GM19455 (cell line): ENCODE data around the gene CDC42EP5.

Experiments
- ATAC-seq: cut with Tn5 transposase; IDR thresholded peaks from one replicate; pipeline ENCODE4 v1.9.1; 2021; ENCODE audit not compliant: unreplicated experiment

CDC42EP5 gene

GRCh38 chr19:54428323-54429175 is 44.5 kb downstream of the CDC42EP5 start:
- no peak for ATAC-seq

GRCh38 chr19:54427586-54427985 is 45.5 kb downstream of the CDC42EP5 start:
- no peak for ATAC-seq

- ATAC-seq, result no peak
Observed at GRCh38 chr19:54426291-54426931, 46.7 kb downstream of the CDC42EP5 start.

DNA sequence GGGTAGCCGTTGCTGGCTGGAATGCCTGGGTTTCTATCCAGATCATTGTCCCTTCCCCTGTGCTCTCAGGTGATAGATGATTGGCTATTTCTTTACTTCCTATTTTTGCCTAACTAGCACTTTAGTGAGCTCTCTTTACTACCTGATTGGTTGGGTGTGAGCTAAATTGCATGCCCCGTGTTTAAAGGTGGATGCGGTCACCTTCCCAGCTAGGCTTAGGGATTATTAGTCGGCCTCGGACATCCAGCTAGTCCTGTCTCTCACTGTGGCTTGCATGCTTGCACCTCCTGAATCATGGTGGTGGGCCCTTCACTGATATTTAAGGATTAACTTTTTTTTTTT is 47.7 kb downstream of the CDC42EP5 start:
- no peak for ATAC-seq

GRCh38 chr19:54424660-54425381 is 48.3 kb downstream of the CDC42EP5 start:
- ATAC-seq, result no peak

DNA sequence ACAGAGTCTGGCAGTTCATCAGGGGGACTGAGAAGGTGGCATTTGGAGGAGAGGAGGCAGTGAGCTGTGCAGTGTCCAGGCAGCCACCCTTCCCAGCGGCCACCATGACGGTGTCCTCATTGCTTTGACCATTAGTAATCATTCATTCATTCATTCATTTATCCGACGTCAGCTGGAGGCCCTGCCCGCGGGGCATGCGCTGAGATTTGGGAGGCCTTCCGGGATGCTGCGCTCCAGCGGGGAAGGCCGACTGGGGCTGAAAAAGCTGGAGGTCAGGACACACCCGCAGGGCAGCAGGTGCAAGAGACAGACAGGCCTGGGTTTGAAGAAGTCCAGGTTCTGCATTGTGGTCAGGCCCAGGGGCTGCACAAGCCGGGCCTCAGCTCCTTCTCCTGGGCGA is 48.9 kb downstream of the CDC42EP5 start:
- no peak for ATAC-seq

DNA sequence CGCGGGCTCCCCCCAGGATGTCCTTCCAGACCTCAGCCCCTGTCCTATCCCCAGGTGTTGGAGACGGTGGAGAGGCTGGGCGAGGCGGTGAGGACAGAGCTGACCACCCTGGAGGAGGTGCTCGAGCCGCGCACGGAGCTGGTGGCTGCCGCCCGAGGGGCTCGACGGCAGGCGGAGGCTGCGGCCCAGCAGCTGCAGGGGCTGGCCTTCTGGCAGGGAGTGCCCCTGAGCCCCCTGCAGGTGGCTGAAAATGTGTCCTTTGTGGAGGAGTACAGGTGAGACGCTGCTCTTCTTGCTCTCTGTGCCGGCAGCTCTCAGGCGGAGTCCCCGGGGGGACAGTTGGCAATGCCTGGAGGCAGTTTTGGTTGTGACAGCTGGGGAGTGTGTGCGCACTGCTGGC is 51.0 kb downstream of the CDC42EP5 start:
- no peak for ATAC-seq

DNA sequence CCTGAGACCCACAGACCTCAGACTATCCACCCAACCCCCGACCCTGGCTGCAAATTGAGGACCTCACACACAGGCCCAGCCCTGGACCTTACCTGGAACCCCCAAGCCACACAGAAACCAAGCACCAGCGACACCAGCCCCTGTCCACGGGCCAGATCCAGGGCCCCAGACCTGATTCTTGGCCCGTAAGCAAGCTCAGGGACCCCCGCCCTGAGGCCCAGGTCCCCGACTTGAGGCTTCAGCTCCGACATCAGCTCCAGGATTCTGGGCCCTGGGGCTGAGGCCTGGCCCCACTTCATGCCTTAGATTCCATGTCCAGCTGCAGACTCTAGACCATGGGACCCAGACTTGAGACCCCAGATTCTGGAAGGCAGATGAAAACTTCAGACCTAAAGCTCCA is 51.6 kb downstream of the CDC42EP5 start:
- ATAC-seq, result no peak

DNA sequence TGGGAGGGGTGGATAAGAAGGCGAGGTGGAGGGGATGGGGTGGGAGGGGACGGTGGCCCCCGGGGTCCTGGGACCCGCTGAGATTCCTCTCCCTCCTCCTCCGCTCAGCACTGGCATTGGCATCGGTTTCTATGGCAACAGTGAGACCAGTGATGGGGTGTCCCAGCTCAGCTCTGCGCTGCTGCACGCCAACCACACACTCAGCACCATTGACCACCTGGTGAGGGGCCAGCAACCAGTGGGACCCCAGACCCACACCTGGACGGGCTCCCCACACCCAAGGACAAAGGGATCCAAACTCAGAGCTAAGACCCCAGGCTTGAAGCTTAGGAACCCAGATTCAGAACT is 52.0 kb downstream of the CDC42EP5 start:
- no peak for ATAC-seq

DNA sequence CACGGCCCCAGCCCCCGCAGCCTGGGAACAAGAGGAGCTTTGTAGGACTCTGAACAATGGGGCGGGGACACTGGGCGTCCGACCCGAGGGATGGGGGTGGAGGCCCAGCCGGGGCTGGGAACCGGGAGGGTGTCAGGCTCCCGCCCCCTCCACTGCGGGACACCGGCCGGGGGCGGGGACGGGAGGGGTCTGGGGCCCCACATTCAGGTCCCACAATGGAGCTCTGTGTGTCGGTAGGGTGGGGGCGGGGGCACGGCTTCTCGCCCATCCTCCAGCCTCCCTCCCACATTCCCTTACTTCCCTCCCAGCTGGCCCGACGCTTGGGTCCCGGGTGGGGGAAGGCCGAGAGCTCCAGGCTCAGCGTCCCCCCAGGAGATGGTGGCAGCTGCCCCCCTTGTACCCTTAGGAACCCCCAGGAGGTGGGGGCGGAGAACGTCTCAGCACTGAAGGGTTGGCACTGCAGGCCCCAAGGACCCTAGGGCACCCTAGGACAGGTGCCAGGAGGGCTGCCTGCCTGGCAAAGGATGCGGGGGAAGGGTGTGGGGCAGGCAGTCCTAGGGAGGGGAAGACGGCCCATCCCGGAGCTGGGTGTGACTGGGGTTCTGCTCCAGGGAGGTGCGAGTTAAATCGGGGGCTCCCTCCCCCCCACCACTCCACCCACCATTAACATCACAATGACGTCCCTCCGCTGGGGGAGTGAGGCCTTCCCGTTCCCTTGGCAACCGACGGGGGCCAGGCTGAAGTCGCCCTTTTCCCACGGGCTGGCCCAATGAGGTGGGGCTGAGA is 52.5 kb downstream of the CDC42EP5 start:
- no peak for ATAC-seq

- no peak for ATAC-seq
Observed at GRCh38 chr19:54420068-54420382, 53.1 kb downstream of the CDC42EP5 start.

- no peak for ATAC-seq
Observed at GRCh38 chr19:54418930-54419800, 53.9 kb downstream of the CDC42EP5 start.

DNA sequence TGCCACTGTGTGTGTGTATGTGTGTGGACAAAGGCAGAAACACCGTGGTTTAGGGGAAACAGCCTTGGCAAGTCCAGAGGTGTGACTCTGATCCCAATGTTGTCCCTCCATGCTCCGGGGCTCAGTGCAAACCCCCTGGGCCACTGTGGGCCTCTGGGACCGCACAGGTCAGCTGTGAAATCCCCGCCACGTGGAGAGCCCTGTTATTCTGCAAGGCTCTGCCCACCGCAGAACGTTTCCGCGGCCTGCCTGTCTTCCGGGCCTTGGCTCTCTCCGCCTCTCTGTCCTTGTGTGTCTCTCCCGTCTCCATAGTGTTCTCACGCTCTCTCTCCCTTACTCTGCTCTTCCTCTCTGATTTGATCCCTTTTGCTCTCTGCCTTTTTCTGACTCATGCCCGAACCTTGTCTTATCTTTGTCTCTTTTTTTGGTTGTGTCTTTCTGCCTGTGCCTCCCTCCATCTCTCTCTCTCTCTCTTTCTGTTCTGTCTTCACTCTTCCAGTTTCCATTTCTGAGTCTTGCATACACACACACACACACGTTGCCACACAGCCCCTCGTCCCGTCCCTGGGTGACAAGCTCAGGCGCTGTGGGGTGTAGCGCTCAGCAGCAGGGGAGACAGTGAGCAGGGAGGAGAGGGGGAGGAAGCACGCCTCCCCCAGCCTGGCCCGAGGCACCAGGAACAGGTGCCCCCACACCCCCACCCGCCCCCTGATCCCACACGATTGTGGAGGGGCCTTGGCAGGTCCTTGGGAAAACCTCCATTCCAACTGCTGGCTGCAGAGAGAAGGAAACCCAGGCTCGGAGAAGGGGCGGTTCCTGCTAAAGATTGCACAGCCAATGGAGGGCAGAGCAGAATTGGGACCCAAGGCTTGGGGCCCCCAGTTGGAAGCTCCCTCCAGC is 54.8 kb downstream of the CDC42EP5 start:
- ATAC-seq, result no peak

DNA sequence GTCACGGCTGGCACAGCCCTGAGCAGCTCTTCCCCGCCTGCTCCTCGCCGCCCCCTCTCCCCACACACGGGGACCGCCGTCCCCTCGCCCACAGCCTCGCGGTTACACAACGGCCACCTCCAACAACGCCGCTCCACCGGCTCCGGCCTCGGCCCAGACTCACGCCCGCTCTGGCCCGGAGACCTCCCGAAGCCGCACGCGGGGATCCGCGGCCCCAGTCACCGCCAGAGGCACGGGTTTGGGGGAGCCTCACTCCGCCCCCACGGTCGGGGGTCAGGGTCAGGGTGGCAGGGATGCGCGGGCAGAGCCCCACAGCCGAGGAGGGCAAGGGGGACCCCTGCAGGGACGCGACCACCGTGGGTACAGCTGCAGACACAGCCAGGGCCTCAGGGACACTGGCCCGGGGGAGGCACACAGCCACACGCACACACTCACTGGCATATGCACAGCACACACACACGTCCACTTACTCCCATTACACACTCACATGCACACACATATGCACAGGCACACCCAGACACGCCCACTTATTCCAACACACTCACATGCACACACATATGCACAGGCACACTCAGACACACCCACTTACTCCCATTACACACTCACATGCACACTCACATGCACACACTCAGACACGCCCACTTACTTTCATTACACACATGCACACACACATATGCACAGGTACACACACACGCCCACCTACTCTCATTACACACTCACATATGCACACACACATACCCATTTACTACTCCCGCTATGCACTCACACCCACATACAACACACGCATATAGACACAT is 56.2 kb downstream of the CDC42EP5 start:
- ATAC-seq, result no peak

- no peak for ATAC-seq
Observed at GRCh38 chr19:54415901-54416673, 57.0 kb downstream of the CDC42EP5 start.

GRCh38 chr19:54415208-54415900 is 57.7 kb downstream of the CDC42EP5 start, which contains the start of gene TTYH1:
TTYH1 (plus strand) TSS chr19:54415464; CDS start chr19:54415553, 89 bp downstream.
- no peak for ATAC-seq
